Activated CD4-positive, alpha-beta T cell treated with anti-CD3 and anti-CD28 coated beads, Interleukin-2, amount 50 U/mL, for 16 hours (primary cell): ENCODE measurements around the gene ZNF827.

Experiments
- DNase-seq: peaks from one replicate; pipeline ENCODE4 v3.0.0-alpha.2; 2020

ZNF827 gene, protein sequence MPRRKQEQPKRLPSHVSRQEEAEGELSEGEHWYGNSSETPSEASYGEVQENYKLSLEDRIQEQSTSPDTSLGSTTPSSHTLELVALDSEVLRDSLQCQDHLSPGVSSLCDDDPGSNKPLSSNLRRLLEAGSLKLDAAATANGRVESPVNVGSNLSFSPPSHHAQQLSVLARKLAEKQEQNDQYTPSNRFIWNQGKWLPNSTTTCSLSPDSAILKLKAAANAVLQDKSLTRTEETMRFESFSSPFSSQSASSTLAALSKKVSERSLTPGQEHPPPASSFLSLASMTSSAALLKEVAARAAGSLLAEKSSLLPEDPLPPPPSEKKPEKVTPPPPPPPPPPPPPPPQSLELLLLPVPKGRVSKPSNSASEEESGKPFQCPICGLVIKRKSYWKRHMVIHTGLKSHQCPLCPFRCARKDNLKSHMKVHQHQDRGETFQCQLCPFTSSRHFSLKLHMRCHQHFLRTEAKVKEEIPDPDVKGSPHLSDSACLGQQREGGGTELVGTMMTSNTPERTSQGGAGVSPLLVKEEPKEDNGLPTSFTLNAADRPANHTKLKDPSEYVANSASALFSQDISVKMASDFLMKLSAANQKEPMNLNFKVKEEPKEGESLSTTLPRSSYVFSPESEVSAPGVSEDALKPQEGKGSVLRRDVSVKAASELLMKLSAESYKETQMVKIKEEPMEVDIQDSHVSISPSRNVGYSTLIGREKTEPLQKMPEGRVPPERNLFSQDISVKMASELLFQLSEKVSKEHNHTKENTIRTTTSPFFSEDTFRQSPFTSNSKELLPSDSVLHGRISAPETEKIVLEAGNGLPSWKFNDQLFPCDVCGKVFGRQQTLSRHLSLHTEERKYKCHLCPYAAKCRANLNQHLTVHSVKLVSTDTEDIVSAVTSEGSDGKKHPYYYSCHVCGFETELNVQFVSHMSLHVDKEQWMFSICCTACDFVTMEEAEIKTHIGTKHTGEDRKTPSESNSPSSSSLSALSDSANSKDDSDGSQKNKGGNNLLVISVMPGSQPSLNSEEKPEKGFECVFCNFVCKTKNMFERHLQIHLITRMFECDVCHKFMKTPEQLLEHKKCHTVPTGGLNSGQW

DNA sequence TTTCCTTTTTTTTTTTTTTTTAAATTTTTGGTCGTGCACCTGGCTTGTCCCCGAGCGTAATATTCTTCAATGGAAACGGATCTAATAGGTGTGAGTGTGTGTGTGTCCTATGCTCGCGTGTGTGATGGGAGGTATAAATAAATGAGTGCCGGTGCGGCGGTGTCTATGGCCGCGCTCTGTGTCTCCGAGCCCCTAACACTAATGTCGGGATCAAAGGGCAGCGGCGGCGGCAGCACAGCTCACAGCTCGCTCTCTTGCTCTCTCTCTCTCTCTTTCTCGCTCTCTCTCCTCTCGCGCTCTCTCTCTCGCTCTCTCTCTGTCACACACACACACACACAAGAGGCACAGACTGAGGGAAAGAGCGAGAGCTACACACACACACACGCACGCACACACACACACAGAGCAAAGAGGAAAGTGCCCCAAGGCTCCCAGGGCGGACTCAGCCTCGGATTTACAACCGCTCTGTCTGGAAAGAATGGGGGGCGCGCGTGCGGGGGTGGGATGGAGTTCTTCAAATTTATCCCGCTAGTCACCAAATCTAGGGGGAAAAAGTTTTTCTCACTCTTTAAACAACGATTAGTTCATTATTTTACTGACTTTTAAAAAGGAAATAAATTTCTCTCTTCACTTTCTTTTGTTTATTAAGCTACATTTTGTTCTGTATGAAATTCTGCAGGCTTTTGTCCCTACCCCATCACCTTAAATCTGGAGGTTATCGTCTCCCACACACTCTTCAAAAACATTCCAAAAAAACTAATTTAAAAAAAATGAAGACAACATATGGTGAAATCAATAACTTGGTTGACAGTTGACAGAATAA, at the start of gene ZNF827:
TSS of gene ZNF827 (minus strand) at position 206 of the 823 bp plus-strand sequence. CDS start 416 bp downstream, outside the sequence.
- DNase-seq: peak; percentile 82

DNA sequence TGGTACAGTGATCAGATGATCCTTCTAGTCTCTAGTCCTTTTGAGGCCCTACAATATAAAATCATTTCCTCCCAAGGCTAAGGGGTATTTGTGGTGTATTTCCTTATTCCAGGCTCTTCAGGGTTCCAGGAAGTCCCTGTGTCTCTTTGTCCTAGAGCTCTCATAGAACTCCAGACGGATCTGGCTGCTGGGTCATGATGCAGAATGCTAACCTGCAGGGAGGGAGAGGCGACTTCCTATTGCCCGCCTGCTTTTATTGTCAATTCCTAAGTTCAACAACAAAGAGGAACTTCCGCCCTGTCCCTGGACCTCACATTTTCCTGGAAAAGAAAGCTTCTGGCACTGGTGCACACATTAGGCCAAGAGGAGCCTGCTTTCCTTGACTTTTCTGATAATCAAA, 45.9 kb upstream of the ZNF827 start:
- DNase-seq: no peak

DNA sequence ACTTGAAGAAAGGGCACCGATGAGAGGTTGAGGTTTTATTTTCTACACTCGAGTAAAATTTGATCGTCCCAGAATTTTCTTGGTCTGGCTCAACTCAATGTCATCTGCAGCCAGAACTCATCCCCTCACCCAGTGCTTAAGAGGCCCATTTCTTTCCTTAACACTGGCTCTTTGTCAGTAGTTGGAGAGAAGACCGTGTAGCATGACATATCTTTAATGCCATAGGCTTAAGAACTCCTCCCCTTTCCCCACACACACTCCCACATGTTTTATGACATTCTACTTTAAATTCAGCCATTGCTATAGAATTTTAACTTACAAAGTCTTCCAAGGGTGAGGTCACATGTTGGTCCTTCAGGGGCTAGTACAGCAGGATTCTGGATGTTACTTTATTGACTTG, 44.2 kb upstream of the ZNF827 start:
- DNase-seq: no peak

DNA sequence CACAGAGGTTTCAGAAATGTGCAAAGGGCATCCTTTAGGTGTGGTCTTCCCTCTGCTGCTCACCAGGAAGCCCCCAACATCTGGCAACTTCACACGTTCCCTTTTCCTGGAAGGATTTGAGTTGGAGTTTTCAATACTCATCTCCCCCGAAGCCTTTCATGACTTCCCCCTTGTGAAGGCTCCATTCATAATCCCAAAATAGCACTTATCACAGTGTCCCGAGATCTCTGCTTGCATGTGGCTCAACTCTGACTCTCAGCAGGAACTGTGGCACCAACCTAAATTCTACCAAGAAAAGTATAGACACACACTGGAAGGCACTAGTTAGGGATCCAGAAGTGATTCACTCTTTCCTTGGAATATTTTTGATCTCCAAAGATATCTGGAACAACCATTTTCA, 40.5 kb upstream of the ZNF827 start:
- no peak for DNase-seq

DNA sequence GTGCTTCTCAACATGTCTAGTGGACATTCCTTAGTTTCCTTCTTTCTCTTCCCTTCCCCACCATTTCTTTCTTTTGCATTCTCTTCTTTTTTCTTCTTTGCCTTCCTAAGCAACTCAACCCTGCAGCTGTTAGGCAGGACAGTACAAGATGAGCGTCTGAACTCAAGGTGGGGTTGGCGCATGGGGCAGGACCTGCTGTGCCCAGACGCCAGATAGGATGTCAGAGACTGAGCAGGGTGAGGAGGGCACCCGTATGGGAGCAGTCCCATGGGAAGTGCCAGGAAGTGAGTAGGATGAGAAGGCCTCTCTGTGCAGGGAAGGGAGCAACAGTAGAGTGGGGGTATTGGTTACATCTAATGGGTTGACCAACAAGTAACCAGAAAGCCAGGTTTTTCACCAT, 38.1 kb upstream of the ZNF827 start:
- no peak for DNase-seq

DNA sequence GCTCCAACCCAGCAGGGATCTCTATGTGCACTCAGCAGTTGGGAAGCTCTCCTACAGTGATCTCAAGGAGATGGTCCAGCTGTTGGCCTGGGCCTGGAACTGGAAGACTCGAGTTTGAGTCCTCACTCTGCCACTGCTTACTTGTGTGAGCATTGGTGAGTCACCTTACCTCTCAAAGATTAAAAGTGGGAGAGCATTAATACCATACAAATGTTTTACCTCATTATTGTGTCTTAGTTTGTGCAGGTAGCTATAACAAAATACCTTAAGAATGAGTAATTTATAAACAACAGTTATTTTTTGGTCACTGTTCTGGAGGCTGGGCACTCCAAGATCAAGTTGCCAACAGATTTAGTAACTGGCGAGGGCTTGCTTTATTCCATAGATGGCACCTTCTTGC, 21.4 kb upstream of the ZNF827 start:
- DNase-seq: no peak

DNA sequence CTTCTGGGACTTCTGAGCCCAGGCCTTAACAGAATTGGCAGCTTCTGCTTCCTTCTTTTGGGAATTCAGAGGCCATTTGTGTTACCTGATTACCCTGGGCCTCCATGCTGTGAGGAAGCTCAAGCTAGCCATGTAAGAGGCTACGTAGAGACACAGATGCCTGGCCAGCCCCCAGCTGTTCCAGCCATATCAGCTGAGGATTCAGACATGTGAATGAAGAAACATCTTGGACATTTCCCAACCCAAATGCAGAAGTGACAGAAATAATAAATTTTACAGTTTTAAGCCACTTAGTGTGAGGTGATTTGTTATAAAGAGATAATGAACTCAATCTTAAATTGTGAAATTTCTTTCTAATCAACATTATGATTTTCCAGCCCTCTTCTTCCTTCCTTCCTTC, 18.7 kb upstream of the ZNF827 start:
- no peak for DNase-seq

DNA sequence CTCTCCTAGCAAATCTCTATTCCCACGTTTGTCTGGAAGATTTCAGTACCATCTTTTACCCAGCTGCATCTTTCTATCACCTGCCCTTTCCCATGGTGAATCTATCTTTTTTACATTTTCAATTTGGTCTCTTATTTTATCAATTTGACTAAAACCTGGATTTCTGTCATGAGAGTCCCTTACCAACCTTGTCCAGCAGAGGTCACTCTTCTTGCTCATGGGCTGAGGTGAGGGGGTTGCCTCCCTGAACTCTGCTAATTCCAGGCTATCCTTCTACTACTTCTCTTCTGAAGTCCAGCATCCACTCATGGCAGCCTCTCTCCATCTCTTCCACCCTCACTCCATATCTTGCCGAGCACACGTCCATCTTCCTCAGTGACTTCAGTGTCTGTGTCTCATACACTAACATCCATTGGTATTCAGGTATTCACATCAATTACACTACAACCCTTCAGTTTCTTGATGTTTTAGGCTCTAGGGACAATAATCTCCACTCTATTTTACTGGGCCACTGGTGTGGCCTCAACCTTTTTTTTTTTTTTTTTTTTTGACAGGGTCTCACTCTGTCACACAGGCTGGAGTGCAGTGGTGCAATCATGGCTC, 17.8 kb upstream of the ZNF827 start:
- DNase-seq: peak; percentile 32

DNA sequence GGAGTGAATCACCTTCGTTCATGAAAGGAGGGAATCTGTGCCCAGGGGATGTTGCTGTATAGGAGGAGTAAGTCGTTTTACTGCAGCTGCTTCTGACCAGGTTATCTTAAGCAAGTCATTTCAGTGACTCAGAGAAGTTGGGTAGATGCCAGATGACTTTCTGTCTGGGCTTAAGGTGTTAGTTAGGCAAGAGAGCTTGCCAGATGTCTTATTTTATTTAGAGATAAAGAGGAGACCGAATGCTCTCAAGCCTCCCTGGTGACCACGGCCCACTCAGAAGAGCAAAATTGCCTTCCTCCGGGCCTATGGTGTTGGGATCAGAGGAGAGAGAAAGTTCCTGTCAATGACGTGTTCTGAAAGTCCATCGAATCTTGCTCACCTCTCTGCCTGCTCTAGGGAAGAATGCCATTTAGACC, 16.3 kb upstream of the ZNF827 start:
- no peak for DNase-seq

DNA sequence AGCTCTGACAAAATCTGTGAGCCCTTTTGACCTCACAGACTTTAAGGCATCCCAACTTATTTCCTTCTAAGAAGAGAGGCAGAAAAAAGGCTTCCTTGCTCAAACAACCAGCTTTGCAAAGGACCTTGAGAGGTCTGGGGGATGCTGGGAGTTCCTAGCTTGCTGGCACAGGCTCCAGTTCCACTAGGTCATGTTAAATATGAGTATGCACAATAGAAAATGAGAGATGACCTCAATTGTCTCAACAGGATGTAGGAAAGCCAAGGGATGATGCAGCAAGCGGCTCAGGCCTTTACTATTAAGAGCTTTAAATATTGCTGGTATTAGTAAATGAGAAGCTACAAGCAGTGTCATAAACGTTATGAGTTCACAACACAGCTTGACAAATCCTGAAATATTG, 13.3 kb upstream of the ZNF827 start:
- no peak for DNase-seq

DNA sequence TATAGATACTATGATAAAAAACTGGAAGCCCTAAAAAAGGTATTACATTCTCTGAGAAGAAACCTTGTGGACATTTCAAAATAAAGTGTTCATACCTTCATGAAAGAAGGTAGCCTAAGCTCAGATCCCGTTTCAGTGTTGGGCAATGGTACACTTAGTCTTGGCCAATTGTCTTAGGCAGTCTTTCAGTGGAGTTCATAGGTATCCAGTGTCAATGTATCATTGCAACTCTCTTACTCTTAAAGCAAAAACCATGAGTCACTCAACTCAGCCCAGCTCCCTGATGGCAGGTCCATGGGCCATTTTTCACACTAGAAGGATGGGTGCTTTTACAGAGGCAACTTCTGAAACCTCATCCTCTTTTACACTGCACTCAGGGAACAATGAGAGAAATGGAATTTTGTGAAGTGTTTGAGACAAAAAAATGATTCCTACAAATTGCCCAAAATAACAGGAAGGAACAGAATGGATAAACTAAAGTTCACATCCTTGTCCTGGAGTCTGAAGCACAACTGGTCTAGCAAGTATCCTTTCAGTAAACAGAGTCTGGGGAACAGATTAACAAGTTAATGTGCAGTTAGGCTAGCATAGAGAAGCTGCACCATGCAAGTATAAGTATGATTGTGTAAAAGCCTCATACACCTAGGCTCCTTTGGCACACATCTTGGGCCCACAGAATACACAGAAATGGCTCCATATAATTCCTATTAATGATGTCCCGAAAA, 7.0 kb upstream of the ZNF827 start:
- no peak for DNase-seq

DNA sequence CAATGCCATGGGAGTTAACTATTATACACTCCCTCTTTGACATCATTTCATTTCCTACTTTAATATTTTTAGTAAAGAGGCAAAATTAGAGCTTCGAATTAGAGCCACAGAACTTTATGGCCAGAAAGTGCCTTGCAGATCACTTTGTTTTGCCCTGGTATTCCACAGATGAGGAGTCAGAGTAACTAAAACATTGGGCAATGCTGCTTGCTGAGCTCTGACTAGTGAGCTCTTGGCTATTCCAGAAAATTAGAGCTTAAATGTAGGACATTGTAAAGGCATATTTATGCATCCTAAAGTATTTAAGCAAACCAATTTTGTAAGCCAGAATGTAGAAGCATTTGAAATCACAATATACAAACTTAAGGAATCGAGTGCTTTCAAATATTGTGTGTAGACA, 6.3 kb upstream of the ZNF827 start:
- DNase-seq: no peak

DNA sequence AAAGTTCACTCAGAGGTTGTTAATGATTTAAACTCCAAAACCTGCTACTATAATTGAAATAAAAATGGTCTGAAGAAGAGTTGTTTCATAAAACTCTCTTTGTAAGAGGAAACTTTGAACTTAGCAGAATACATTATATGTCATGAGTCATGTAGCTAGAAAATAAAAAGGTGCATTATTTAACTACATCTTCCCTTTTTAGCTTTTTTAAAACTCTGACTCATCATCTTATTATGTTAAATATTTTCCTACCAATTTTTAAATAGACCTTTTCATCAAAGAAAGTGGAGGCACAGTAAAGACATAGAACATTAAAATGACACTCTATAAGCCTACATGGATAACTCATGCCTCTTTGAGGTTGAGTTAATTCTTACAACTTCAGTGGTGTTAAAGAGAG, 1.2 kb upstream of the ZNF827 start:
- DNase-seq: no peak

DNA sequence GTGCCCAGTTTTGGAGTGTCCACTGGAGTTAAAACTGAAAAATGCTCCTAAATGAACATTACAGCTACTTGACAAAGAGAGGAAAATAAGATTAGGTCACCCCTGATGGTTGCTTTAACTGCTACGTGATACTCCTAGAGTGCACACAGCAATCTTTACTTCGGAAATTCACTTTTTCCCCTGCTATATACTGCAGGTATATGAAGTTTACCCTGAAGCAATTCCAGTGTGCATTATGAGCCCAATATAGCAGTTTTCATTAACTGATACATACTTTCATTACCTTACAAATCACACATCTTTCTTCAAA, 773 bp upstream of the ZNF827 start:
- DNase-seq: no peak

DNA sequence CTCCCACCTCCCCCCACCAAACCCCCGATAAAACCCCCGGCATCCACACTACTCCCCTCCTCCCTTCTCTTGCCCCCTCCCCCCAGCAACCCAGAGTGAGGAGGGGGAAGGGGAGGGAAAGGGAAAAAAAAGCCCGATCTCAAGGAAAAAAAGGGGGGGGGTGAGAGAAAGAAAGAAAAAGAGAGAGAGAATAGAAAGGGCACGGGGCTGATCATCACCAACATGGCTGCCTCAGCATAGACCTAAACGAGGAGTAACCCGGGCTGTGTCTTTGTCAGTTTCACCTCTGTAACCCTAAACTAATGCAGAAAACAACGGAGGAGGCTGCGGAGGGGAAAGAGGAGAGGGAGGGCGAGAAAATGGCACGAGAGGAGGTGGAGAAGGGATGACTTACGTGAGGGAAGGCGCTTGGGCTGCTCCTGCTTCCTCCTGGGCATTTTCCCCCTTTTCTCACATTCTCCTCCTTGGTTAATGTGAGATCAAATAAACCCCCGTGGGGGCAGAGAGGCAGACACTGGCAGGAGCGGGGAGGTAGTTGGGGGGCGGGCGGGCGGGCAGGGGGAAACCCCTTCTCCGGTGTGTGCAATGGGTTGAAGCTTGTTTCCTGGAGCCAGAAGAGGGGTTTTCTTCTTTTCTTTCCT, 532 bp downstream of the ZNF827 start:
- peak; percentile 50 for DNase-seq

DNA sequence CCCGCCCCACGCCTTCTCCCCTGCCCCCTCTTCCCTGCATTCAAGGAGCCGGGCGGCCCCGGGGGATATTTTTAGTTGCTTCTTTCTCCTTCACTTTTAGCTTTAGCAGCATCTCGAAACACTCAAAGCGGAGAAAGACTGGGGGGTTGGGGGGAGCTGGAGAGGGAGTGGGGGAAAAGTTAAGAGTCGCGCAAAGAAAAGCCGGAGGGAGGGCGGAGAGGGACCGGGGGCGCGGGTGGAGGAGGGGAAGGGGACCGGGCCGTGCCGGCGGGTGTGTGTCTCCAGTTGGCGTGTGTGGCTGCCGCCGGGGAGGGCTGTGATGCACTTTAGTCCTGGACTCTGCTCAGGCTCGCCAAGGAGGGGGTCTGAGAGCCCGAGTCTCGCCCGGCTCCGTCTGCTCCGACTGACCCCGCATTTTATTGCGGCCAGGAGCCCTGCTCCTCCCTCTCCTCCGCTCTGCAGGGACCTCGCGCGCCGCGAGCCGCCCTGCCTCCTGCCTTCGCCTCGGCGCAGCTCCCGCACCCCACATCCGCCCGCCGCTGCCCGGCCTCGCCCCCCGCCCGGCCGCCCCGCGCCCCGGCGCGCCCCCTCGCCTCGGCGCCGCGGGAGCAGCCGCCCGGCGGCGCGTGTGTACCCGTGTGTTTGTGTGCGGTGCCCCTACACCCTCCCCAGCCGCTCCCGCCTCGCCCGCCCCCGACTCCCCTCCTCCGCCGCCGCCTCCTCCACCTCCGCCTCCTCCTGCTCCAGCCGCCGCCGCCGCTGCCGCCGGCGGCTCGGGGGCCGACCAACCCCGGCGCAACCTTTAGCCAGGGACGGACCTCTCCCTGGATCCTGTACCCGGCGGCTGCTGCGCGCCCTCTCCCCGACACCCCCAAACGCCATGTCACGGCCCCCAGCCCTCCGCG, 1.4 kb downstream of the ZNF827 start:
- DNase-seq: peak; percentile 48

DNA sequence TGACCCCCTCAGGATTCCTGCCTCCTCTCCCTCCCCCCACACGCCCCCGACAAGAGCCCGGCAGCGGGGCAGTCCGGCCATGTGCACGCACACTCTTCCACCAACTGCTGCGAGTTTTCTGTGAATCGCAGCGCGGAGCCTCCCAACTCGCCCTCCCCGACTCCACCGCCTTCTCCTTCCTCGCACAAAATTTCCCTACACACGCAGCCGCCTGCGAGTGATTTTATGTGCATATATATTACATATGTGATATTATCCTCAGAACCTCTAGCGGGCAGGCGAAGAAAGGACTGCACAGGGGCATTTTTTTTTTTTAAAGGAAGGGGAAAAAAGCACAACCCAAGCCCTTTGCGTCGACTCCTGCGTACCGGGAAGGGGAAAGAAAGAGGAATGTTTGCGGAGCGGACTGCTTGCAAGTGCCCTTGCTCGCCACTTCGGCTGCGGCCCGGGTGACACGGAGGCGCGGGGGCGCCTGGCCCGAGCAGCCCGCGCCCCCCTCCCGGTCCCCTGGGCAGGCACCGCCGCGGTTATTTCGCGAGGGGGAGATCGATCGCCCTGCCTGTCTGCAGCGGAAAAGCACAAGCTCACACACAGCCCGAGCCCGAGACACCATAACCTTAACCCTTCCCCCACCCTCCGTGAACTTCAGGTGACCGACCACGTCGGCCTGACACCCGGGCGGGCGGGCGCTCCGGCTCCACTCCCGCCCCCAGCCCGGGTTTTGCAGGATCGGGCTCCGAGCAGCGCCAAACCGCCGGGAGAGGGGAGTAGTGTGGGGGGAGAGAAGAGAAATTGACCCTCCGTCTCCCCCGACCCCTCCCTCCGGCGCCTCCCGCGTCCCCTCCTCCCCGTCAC, 2.3 kb downstream of the ZNF827 start:
- peak; percentile 69 for DNase-seq

DNA sequence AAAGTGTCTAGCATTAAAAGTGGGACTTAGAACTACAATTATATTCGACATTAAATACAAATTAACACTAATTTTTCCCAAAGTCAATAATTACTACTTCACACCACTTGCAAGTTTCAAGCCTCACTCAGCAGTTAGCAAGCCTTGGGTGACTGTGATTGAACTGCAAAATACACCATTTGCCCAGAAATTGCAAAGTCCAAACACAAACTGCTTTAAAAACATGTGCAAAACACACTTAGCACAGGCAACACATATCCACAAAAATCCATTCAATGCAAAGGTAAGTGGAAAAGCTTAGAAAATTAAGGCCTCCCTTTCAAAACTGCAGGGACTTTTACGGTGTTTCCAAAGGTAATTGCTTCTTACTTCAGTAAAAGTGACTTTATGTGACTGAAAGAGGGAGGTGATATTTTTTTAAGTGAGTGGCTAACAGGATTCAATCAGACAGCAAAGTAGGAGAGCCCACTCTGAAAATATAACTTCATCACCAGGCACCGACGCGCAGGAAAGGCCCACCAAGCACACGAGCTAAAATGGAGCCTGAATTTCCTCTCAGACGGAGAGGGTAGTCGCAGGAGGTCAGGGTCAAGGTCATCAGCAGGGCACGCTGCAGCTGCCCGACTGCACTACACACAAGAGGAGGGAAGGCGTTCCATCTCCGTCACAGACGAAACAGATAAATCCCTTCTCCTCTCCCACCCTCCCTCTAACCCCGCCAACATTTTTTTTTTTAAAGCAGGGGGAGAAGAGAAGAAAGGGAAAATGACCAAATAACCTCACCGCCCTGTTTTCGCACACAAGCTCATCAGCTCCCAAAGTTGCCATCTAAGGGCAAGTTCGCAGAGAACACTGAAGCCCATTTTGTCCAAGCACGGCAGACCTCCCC, 3.1 kb downstream of the ZNF827 start:
- DNase-seq: peak; percentile 51
